Nephron (organoid): Measurements from ENCODE around the gene TGFB1.
A peak's percentile ranks its signal among the peaks of the same experiment; 100 is the strongest.

Source experiments
- H3K27ac Mint-ChIP-seq, 3 experiments: 2 replicates each; pipeline ENCODE4 v1.8.0; 2020; ENCODE audit warnings: mixed read lengths in 3 of 3, mild to moderate bottlenecking in 2 of 3, moderate library complexity in 1 of 3
- H3K27me3 Mint-ChIP-seq: 2 replicates; pipeline ENCODE4 v1.8.0; 2021; ENCODE audit warnings: low read depth, mild to moderate bottlenecking, moderate library complexity, mixed read lengths
- H3K36me3 Mint-ChIP-seq: 2 replicates; pipeline ENCODE4 v1.8.0; 2020; ENCODE audit warnings: low read depth, mixed read lengths
- H3K4me1 Mint-ChIP-seq: 2 replicates; pipeline ENCODE4 v1.8.0; 2020; ENCODE audit warnings: mixed read lengths
- H3K4me3 Mint-ChIP-seq, 3 experiments: 2 replicates each; pipeline ENCODE4 v1.8.0; 2020; ENCODE audit warnings: mild to moderate bottlenecking in 3 of 3, mixed read lengths in 3 of 3, moderate library complexity in 2 of 3
- H3K9me3 Mint-ChIP-seq: 2 replicates; pipeline ENCODE4 v1.8.0; 2020; ENCODE audit warnings: mixed read lengths
- TF ChIP-seq, protein P1 (sequence below), 3 experiments: fragments of 200-600 bp; sonication (generic); IDR thresholded peaks; one replicate each; pipeline ENCODE4 v1.5.0; 2021; ENCODE audit warnings: antibody characterized with exemption in 3 of 3; ENCODE audit not compliant: unreplicated experiment in 3 of 3

The TGFB1 gene

DNA sequence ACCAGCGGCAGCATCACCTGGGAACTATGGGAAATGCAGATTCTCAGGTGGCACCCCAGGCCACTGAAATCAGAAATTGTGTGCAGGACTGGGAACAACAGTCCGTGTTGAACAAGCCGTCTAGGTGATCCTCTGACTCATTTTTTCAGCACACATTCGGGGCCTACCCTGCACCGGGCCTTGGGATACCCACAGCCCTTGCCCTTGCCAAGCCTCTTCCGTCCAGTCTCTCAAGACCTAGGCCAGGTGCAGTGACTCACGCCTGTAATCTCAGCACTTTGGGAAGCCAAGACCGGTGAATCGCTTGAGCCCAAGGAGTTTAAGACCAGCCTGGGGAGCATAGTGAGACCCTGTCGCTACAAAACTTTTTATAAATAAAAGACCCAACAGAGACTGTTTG is 18.3 kb downstream of the TGFB1 start:
- no peaks in the 10 kb centered on the region for H3K9me3 Mint-ChIP-seq
- peaks cover 4% of the 10 kb centered on the region for H3K27me3 Mint-ChIP-seq
- TF ChIP-seq, protein P1, sequence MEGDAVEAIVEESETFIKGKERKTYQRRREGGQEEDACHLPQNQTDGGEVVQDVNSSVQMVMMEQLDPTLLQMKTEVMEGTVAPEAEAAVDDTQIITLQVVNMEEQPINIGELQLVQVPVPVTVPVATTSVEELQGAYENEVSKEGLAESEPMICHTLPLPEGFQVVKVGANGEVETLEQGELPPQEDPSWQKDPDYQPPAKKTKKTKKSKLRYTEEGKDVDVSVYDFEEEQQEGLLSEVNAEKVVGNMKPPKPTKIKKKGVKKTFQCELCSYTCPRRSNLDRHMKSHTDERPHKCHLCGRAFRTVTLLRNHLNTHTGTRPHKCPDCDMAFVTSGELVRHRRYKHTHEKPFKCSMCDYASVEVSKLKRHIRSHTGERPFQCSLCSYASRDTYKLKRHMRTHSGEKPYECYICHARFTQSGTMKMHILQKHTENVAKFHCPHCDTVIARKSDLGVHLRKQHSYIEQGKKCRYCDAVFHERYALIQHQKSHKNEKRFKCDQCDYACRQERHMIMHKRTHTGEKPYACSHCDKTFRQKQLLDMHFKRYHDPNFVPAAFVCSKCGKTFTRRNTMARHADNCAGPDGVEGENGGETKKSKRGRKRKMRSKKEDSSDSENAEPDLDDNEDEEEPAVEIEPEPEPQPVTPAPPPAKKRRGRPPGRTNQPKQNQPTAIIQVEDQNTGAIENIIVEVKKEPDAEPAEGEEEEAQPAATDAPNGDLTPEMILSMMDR (IDR thresholded peaks at IDR 0.05; ENCODE audit: unreplicated experiment in 3 of 3): no peak
- peaks cover 9% of the 10 kb centered on the region for H3K4me1 Mint-ChIP-seq
- no peak overlapping the region for H3K27ac Mint-ChIP-seq
- peaks cover 14% of the 10 kb centered on the region for H3K36me3 Mint-ChIP-seq
- H3K4me3 Mint-ChIP-seq: no peak overlapping the region

DNA sequence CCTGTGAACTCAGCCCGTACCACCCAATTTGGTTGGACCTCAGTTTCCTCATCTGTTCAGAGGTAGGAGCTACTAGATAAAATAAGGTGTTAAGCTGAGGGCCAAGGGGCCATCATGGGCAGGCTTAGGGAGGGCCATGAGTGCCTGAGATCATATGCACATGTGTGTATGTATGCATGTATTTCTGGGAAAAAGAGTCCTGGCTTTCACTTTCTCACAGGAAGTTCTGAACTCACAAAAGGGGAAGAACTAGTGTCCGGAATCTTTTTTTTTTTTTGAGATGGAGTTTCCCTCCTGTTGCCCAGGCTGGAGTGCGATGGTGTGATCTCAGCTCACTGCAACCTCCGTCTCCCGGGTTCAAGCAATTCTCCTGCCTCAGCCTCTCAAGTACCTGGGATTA is 18.9 kb downstream of the TGFB1 start:
- Mint-ChIP-seq H3K27ac (no peak overlapping the region), H3K4me1 (peaks cover 12% of the 10 kb centered on the region), H3K36me3 (peaks cover 14% of the 10 kb centered on the region), H3K27me3 (peaks cover 4% of the 10 kb centered on the region), H3K4me3 (no peak overlapping the region), H3K9me3 (no peaks in the 10 kb centered on the region)
- TF ChIP-seq, protein P1 (IDR thresholded peaks at IDR 0.05; ENCODE audit: unreplicated experiment in 3 of 3): no peak

DNA sequence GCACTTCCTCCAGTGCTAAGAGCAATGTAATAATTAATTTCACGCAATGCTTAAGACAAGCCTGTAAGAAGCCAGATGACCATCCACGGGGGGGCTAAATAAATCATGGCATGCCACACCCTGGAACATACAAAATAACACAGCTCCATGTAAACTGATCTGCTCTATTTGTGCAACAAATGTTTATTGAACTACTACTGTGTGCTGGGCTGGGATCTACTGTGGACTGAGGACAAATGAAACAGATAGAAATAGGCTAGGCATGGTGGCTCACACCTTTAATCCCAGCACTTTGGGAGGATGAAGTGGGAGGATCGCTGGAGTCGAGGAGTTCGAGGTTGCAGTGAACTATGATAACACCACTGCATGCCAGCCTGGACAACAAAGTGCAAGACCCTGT is 21.3 kb downstream of the TGFB1 start:
- H3K9me3 Mint-ChIP-seq: no peaks in the 10 kb centered on the region
- H3K4me1 Mint-ChIP-seq: peaks cover 24% of the 10 kb centered on the region
- peaks cover 4% of the 10 kb centered on the region for H3K27me3 Mint-ChIP-seq
- H3K27ac Mint-ChIP-seq: no peak overlapping the region
- H3K4me3 Mint-ChIP-seq: no peak overlapping the region
- H3K36me3 Mint-ChIP-seq: peaks cover 18% of the 10 kb centered on the region
- TF ChIP-seq, protein P1 (IDR thresholded peaks at IDR 0.05; ENCODE audit: unreplicated experiment in 3 of 3): no peak

DNA sequence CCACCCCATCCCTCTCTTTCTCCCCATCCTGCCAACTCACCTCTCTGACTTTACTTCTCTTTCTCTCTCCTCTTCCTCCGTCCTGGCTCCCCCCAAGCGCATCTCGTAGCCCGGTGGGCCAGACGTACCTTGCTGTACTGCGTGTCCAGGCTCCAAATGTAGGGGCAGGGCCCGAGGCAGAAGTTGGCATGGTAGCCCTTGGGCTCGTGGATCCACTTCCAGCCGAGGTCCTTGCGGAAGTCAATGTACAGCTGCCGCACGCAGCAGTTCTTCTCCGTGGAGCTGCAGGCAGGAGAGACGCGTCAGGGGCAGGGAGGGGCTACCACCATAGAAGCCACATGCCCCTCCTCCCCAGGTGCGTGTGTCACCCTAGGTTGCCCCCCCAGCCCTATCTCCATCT is 21.7 kb downstream of the TGFB1 start:
- TF ChIP-seq, protein P1 (IDR thresholded peaks at IDR 0.05; ENCODE audit: unreplicated experiment in 3 of 3): no peak
- Mint-ChIP-seq H3K36me3 (peaks cover 17% of the 10 kb centered on the region), H3K27me3 (peaks cover 4% of the 10 kb centered on the region), H3K9me3 (no peaks in the 10 kb centered on the region), H3K4me1 (peaks cover 27% of the 10 kb centered on the region), H3K27ac (no peak overlapping the region), H3K4me3 (no peak overlapping the region)

DNA sequence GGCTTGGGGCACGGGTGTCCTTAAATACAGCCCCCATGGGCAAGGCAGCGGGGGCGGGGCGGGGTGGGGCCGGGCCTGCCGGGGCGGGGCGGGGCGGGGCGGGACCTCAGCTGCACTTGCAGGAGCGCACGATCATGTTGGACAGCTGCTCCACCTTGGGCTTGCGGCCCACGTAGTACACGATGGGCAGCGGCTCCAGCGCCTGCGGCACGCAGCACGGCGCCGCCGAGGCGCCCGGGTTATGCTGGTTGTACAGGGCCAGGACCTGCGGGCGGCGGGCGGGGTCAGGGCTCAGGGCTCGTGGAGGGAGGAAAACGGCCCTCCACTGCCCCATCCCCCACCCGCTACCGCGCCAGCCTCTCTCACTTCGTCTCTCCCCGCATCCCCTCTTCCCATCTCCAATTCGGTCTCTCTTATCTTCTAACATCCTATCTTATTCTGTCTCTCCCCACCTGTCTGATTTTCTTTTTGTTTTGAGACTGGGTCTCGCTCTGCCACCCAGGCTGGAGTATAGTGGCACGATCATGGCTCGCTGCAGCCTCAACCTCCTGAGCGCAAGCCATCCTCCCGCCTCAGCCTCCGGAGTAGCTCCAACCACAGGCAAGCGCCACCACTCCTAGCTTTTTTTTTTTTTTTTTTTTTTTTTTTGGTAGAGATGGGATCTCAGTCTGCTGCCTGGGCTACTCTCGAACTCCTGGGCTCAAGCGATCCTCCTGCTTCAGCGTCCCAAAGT is 22.6 kb downstream of the TGFB1 start:
- H3K27ac Mint-ChIP-seq: no peak overlapping the region
- H3K4me1 Mint-ChIP-seq: peaks cover 36% of the 10 kb centered on the region
- peaks cover 17% of the 10 kb centered on the region for H3K36me3 Mint-ChIP-seq
- peaks cover 4% of the 10 kb centered on the region for H3K27me3 Mint-ChIP-seq
- TF ChIP-seq, protein P1 (IDR thresholded peaks at IDR 0.05; ENCODE audit: unreplicated experiment in 3 of 3): no peak
- no peaks in the 10 kb centered on the region for H3K9me3 Mint-ChIP-seq
- H3K4me3 Mint-ChIP-seq: no peak overlapping the region

DNA sequence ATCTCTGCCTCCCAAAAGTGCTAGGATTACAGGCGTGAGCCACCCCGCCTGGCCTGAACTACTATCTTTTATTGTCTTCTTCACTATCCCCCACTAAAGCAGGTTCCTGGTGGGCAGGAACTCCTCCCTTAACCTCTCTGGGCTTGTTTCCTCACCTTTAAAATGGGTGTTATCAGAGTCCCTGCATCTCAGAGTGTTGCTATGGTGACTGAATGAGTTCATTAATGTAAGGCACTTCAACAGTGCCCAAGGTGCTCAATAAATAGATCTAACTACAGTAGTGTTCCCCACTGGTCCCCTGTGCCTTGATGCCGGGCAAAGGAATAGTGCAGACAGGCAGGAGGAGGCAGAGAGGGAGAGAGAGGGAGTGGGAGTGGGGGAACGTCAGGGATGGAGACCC is 23.2 kb downstream of the TGFB1 start:
- TF ChIP-seq, protein P1 (IDR thresholded peaks at IDR 0.05; ENCODE audit: unreplicated experiment in 3 of 3): no peak
- H3K9me3 Mint-ChIP-seq: no peaks in the 10 kb centered on the region
- H3K27me3 Mint-ChIP-seq: peaks cover 4% of the 10 kb centered on the region
- peaks cover 39% of the 10 kb centered on the region for H3K4me1 Mint-ChIP-seq
- peaks cover 17% of the 10 kb centered on the region for H3K36me3 Mint-ChIP-seq
- peak overlapping the region in 1 of 3 experiments; percentile 3 for H3K27ac Mint-ChIP-seq
- H3K4me3 Mint-ChIP-seq: no peak overlapping the region
